Measurements from ENCODE around the gene PLCH2.
"Not testable (repeated sequence)": the region's sequence is repeated elsewhere in the genome, so short reads cannot be mapped to it uniquely, and the experiment has no call there.

PLCH2 gene, protein sequence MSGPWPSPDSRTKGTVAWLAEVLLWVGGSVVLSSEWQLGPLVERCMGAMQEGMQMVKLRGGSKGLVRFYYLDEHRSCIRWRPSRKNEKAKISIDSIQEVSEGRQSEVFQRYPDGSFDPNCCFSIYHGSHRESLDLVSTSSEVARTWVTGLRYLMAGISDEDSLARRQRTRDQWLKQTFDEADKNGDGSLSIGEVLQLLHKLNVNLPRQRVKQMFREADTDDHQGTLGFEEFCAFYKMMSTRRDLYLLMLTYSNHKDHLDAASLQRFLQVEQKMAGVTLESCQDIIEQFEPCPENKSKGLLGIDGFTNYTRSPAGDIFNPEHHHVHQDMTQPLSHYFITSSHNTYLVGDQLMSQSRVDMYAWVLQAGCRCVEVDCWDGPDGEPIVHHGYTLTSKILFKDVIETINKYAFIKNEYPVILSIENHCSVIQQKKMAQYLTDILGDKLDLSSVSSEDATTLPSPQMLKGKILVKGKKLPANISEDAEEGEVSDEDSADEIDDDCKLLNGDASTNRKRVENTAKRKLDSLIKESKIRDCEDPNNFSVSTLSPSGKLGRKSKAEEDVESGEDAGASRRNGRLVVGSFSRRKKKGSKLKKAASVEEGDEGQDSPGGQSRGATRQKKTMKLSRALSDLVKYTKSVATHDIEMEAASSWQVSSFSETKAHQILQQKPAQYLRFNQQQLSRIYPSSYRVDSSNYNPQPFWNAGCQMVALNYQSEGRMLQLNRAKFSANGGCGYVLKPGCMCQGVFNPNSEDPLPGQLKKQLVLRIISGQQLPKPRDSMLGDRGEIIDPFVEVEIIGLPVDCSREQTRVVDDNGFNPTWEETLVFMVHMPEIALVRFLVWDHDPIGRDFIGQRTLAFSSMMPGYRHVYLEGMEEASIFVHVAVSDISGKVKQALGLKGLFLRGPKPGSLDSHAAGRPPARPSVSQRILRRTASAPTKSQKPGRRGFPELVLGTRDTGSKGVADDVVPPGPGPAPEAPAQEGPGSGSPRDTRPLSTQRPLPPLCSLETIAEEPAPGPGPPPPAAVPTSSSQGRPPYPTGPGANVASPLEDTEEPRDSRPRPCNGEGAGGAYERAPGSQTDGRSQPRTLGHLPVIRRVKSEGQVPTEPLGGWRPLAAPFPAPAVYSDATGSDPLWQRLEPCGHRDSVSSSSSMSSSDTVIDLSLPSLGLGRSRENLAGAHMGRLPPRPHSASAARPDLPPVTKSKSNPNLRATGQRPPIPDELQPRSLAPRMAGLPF (N-terminal part only)

DNA sequence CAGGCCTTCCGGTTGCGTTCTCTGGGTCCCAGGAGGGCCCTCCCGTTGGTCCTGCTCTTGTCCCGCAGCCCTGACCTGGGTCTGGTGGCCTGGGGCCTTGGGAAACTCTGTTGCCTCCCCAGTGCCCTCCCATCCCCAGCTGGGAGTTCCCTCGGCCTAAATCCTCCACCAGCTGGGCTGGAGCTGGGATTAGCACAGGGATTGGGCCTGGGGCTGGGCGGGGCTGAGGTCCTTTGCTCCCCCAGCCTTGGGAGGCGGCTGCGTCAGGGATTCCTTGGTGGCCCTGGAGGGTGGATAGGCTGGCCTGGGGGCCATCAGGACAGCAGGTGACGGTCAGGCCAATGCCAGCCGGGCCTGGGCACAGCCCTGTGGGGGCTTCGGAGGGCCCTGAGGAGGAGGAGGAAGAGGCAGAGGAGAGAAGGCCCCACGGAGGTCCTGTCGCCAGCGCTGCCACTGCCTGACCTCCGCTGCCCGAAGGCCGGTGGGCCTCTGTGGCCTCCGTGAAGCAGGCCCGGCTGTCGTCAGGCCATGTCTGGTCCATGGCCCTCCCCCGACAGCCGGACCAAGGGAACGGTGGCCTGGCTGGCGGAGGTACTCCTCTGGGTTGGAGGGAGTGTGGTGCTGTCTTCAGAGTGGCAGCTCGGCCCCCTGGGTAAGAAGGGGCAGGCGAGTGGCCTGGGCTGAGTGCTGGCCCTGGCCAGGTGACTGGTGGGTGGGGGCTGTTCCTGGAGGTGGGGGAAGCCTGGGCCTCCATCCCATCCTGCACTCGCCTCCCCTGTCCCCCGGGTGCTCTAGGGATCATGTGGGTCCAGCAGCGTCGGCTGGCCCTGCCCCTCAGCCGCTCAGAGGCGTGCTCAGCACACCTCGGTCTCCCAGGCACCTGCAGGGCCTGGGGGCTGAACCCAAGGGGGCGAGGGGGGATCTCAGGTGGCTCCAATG is at the start of gene PLCH2:
Gene PLCH2, plus strand, starts transcription at position 229 of the 939 bp plus-strand sequence. Its CDS starts 300 bp downstream, at position 529.
- DNase-seq, result no peak

DNA sequence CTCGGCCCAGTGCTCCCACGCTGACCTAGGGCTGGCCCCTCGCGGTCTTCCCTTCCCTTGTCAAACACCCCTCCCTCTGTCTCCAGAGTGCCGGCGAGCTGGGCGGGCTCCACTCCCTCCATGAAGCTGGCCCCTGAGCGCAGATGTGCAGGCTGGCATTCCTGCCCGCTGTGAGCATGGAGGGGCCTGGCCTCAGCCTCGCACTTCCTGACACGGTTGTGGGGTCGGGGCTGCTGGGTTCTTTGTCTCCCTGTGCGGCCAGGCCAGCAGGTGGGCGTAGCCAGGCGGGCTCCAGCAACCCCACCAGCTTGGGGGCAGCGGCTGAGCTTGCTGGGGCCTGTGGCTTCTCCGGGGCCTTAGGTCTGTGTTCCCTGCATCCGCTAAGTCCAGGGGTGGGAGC is 49.5 kb upstream of the PLCH2 start:
- DNase-seq, result no peak

DNA sequence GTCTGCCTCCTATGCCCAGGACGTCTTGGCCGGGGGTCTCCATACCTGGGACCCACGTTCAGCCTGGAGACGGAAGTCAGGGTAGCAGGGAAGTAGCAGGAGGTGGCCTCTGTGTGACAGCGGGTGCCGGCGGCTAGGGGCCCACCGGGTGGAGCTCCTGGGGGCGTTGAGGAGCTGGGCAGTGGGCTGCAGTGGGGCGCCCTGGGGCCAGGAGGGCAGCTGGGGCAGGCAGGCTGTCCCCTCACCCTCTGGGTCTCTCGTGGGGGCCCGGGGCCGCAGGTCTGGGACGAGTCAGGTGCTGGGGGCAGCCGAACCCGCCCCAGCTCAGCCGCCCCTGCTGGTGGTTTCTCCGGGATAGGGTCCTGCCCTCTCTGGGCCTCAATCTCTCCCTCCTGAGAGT is 49.0 kb upstream of the PLCH2 start:
- DNase-seq, result no peak

DNA sequence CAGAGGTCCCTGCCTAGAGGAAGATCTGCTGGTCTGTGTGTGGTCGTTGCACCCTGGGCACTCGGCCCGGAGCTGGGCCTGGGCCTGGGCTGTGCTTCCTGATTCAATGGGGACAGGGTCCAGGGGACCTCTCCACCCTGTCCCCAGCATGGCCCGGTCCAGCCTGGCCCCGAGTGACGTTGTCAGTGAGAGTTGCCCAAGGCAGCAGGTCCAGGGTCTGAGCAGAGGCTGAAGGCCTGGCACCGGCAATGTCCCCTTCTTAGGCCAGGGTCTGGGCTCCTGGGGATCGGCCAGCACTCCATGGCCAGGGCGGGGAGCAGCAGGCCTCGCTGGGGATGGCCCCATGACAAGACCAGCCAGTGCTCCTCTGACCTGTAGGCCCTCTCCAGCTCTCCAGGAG is 48.1 kb upstream of the PLCH2 start:
- DNase-seq, result no peak

DNA sequence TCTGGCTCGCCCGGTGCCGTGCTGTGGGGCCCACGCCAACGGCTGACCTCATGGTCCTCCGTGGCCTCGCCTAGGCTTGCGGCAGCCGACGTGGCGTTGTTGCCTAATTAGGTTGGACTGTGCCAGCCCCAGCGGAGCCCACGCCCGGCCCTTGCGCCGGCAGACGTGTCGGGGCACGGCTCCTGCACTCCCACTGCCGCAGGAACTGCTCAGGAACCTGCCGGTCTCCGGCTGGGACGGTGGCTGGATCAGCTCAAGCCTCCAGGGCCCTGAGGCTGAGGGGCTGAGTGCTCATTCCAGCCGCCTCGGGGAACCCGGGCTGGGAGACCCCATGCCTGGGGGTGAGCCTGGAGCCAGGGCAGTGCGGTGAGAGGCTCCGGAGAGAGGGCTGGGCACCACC is 47.6 kb upstream of the PLCH2 start:
- DNase-seq, result no peak

DNA sequence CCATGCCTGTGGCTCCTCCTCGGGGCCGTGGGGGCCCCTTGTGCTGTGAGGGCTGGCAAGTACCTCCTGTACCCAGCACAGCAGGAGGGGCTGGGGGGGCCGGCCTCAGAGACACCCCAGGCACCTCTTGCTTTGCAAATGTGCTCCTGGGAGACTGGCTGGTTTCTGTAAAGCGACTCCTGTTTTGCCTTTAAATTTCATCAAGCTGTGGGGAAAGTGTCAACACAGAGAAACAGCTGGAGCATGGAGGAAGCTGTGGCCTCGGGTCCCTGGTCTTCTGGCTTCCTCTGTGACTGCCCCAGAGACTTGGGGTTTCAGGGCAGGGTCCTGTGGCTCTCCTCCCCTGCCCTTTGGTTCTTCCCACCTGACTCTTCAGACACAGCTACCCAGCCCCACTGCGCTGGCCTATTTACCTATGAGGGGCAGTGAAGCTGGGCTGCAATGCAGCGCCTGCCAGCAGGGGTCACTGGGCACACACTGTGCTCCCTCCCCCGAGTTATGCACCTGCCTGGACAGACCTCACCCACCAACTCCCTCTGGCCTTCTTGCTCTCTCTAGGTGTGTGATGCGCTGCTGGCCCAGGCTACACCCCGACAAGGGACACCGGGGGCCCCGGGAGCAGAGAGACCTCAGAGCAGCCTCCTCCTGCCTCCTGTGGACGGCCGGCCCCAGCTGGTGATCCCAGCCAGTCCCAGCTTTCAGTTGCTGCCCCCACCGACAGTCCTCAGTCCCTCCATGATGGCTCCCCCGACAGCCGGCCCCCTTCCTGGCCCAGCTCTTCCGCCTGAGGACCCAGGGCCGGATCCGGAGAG is 46.1 kb upstream of the PLCH2 start:
- no peak for DNase-seq

DNA sequence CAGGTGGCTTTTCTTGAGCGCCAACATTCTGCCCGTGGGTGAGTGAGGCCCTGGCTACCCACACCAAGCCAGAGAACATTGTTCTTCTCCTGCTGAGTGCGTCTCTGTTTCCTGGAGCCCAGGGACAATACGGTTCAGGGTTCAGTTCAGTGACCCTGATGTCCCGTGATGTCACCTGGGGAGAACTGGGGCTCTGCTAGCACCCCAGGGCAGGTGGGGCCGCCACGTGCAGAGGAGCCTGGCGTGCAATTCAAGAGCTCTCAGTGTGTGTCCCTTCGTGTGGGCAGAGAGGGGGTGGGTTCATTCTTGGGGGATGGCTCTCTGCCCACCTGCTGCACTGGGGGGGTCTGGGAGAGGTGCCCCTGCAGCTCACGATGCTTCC is 45.5 kb upstream of the PLCH2 start:
- DNase-seq, result no peak

DNA sequence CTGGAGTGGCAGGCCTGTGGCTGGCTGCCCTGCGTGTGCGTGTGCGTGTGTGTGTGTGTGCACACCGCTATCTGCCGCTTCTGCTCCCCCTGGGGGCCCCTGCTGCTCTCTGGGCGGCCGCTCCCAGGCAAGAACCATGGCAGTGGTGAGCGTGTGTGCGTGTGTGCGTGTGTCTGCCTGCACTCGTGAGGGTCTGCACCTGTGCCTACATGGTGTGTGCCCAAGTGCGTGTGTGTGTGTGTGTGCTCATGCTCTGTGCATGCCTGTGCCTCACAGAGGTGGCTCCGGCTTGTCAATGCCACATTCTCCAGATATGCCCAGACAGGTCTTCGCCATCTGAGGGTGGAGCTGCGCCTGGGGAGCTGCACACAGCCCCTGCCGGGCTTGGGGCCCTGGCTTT is 45.0 kb upstream of the PLCH2 start:
- no peak for DNase-seq

DNA sequence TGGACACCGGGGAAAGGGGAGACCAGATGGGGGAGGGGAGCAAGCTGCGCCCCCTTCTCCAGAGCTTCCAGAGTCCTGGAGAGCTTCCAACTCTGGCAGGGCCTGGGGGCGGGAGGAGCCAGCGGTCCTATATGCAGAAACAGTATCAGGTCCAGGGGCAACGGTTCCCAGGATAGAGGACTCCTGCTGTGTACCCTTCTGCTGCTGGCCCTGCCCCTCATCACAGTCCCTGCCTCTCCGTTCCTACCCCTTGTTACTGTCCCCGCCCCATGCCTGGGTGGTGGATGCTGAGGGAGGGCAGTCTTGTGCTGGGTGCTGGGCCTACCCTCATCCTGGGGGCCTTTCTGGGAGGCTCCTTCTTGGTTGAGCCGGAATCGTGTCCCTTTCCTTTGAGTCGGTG is 44.6 kb upstream of the PLCH2 start:
- DNase-seq, result no peak

DNA sequence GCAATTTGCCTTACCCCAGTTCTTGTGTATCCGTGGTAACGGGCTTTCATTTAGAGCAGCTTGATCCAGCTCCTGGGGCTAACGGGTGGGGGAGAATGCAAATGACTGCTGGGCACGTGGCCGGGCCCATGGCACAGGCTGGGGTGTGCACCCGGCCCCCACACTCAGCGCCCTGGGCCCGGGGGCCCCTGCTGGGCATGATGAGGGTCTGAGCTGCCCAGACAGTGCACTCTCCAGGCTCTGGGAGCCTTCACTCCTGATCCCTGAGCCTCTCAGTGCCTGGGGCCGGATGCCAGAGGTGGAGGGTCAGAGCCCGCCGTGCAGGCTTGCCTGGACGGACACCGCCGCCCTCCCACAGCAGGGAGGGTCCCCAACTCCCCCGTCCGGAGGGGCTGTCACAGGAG is 43.6 kb upstream of the PLCH2 start:
- no peak for DNase-seq

DNA sequence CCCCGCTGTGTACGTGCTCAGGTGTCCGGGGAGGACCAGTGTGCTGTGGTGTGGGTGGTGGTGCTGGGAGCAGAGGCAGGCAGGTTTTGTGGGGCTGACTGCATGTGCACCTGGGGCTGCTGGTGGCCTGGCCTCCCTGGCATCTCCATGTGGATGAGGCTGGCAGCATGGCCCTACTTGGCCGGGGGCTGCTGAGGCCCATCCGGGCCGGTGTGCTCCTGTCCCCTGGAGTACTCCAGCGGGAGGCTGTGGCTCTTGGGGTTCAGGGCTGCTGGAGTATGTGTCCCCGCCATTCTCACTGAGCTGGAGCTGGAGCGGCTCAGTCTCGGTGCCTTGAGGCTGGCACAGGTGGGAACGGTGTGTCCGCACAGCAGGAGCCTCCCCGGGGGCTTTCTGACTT is 42.9 kb upstream of the PLCH2 start:
- DNase-seq, result no peak

DNA sequence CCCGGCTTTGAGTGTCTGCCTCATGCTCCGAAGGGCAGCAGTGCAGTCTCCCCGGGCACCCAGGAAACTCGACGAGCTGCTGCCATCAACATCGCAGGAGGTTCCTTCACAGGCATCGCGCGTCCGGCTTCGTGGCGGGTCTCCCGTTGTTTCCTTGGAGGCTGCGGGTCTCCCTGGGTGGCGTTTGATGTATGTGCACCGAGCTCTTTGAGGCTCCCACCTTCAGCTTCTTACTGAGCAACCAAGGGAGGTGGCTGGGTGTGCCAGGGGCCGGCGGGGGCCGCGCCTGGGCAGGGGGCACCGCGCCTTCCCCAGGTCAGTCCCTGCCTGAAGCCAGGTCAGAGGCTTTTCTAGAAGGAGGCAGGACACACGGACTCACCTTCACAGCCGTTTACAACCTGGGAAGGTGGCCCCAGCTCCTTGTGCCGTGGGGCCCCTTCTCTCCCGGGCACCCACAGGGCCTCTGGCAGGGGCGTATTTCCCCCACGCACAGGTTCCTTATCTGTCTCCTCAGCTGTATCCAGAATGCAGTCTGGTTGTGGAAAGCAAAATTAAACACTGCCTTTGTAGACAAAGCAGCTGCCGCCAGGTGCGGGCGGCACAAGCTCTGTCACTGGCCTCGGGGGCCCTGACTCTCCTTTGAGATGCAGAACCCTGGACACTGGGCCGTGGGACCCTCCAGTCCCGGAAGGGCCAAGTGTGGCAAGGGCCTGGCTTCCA is 42.0 kb upstream of the PLCH2 start:
- DNase-seq, result no peak

DNA sequence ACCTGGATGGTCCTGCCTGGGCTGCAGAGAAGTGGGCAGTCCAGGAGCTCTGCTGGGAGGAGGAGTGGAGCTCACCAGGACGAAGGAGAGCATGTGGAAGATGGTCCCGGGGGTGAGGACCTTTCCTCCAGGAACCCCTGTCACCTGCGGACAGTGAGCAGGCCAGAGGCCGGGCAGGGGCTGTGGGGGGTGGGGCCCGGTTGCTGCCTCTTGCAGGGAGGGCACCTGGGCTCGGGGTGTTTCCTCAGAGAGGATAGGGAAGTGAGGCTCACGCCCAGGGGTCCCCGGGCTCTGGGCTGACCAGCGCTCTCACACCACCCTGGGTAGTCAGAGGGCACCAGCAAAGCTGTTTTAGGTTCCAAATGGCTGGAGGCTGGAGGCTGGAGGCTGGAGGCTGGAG is 41.0 kb upstream of the PLCH2 start:
- no peak for DNase-seq

DNA sequence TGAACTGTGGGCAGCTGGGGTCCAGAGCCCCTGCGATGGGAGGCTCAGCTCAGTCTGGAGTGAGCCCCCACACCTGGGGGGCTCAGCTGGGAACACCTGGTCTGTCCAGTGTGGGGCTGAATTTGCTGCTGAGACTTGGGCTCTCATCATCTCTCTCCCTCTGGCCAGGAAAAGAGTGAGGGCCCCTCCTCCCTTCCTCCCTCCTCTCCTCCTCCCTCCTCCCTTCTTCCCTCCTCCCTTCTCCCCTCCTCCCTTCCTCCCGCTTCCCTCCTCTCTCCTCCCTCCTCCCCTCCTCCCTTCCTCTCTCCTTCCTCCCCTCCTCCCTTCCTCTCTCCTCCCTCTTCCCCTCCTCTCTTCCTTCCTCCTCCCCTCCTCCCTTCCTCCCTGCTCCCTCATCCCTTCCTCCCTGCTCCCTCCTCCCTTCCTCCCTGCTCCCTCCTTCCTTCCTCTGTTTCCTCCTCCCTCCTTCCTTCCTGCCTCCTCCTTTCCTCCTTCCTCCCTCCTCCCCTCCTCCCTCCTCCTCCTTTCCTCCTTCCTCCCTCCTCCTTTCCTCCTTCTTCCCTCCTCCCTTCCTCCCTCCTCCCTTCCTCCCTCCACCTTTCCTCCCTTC is 40.2 kb upstream of the PLCH2 start:
- no peak for DNase-seq

DNA sequence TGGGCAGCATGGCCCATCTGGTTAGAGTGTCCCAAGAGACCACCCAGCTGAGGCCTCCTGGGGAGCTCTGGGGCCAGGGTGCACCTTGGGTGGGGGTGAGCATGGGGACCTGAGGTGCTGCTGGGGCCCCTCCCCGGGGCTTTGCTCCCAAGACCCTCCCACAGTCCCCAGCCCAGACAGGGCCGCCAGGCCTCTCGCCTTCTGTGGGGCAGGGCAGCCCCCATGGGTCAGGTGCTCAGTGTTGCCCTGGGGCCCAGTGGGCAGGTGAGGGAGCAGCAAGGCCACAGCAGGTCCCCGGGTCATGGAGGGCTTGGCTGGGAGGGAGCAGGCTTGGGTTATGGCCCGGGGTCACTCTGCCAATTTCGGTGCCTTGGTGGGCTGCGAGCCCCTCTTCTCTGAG is 39.2 kb upstream of the PLCH2 start:
- DNase-seq, result no peak

DNA sequence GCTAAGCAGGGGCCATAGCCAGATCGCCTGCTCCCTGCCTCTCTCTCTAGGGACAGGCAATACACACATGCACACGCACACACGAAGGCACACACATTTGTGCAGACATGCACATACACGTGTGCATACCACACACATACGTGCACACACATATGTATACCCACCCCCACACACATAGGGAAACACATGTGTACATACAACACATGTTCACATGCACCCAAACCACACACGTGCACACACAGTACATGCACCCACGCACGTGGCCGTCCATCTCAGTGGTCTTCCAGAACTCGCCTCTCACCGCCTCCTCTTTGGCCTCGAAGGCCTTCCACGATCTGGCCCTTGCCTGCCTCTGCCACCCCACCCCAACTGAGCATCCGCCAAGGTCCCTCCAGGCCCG is 38.5 kb upstream of the PLCH2 start:
- DNase-seq, result no peak

DNA sequence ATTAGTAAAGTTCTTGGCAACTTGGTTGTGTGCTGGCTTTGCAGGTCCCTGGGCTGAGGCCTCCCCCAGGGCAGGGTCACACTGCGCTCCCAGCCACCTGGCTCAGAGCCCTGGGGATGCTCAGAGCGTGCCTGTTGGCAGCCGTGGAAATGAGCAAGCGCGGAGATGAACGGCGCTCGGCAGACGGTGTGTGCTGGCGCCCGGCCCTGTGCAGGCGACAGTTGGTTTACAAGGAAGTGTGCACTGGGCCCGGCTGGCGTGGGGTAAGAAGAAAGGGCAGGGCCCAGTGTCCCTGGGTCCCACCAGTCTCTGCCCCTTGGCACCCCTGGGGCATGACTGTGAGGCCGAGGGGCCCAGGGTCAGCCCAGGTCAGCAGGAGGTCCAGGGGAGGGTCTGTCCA is 38.1 kb upstream of the PLCH2 start:
- peak; percentile 27 to 64 for DNase-seq

DNA sequence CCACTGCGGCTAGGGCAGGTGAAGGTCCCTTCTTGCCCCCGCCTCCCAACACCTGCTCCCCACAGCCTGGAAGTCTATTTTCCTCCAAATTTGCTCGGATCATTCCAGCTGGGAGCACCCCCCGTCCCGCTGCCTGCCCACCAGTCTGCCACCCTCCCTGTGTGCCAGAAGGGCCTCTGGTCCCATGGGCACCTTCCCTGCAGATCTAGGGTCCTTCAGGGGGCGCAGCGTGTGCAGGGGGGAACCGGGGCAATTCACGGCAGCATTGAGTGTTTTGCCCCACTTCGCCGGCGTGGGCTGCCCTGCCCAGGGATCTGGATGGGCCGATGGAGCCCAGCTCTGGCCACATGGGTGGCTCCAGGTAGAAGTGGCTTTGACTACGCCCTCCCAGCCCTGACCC is 37.4 kb upstream of the PLCH2 start:
- no peak for DNase-seq

DNA sequence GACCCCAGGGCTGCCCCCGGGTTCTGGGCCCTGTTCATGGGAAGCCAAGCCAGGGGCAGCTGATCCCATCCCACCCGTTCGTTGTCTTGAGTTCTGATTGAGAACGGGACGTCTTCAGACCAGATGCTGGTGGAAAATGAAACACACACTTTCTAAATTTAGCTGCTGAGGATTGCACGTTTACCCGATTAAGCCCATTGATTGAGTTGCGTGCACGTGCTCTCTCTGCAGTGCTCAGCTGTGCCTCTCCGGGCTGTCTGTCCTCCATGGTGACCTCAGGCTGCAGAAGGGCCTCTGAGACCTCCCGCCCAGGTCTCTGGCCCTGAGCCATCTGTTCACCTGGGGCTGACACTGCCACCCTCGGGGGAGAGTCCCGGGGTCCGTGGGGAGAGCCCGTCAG is 36.7 kb upstream of the PLCH2 start:
- DNase-seq, result no peak

DNA sequence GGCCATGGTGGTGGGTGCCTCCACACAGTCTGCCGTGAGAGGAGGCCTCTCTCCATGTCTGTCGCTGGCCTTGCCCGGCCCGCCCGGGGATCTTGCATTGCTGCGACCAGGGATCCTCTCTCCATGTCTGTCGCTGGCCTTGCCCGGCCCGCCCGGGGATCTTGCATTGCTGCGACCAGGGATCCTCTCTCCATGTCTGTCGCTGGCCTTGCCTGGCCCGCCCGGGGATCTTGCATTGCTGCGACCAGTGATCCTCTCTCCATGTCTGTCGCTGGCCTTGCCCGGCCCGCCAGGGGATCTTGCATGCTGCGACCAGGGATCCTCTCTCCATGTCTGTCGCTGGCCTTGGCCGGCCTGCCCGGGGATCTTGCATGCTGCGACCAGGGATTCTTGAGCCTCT is 35.7 kb upstream of the PLCH2 start:
- DNase-seq, result not testable (repeated sequence)
